HL-60 (cell line): Measurements from ENCODE around the gene LMNTD1.
"Not testable (repeated sequence)": the region's sequence is repeated elsewhere in the genome, so short reads cannot be mapped to it uniquely, and the experiment has no call there.

Experiments used
- DNase-seq, 2 experiments: peaks; one replicate each; pipeline ENCODE4 v3.0.0-alpha.2; 2010 to 2020; ENCODE audit warnings: low read depth in 1 of 2, low spot score in 1 of 2
- H3K27ac ChIP-seq: fragments of 250-450 bp; sonication (Bioruptor Pico); replicated peaks from 2 replicates; pipeline ENCODE4 v1.5.1; 2020; ENCODE audit warnings: mild to moderate bottlenecking, moderate library complexity
- H3K27me3 ChIP-seq: fragments of 250-450 bp; sonication (Bioruptor Pico); 2 replicates; pipeline ENCODE4 v1.5.1; 2021; ENCODE audit warnings: mild to moderate bottlenecking, moderate library complexity; ENCODE audit not compliant: insufficient read depth, poor library complexity, severe bottlenecking
- H3K4me3 ChIP-seq: replicated peaks from 2 replicates; pipeline ENCODE4 v1.5.1; 2011; ENCODE audit warnings: mild to moderate bottlenecking, control low read depth, low read length; ENCODE audit not compliant: insufficient read depth
- GABPA ChIP-seq: IDR thresholded peaks from 2 replicates; pipeline ENCODE4 v1.6.1; 2012; ENCODE audit warnings: low read depth
- POLR2AphosphoS5 ChIP-seq: IDR thresholded peaks from 2 replicates; pipeline ENCODE4 v1.6.1; 2012; ENCODE audit warnings: low read depth
- SPI1 ChIP-seq: IDR thresholded peaks from 2 replicates; pipeline ENCODE4 v1.6.1; 2012; ENCODE audit warnings: low read depth, mild to moderate bottlenecking, borderline replicate concordance
- long read RNA-seq: library from polyadenylated mRNA; unstranded; transcript quantifications from one replicate; pipeline ENCODE4 v2.0.0, GENCODE V29; 2020
- TF ChIP-seq, protein P1 (sequence below): IDR thresholded peaks from 2 replicates; pipeline ENCODE4 v1.6.1; 2012; ENCODE audit warnings: low read depth; ENCODE audit not compliant: insufficient replicate concordance
- TF ChIP-seq, protein P2 (sequence below): IDR thresholded peaks from one replicate; pipeline ENCODE4 v1.5.1; 2011; ENCODE audit warnings: low read length, control low read depth, inconsistent platforms; ENCODE audit not compliant: insufficient read depth

LMNTD1 gene, protein sequence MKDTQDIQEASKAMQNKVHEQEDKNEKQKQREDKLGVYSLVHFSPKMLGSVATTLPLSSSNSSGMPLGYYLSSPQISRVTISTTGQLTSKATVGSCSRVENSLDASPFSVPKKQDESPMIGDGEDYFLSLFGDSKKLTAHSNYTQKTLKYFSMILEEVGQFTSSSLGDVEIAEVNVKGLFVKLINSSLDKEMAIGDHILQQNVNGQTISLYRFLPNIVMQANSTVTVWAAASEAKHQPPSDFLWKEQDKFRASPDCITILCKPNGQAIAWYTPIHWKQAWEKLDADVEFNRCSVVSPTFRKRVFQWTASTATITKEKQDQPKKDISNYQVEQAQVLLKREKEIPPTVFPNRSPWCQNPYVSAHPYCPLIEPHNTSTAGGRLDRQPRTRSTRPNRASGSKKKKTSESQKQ
- long read RNA-seq: 0 reads

DNA sequence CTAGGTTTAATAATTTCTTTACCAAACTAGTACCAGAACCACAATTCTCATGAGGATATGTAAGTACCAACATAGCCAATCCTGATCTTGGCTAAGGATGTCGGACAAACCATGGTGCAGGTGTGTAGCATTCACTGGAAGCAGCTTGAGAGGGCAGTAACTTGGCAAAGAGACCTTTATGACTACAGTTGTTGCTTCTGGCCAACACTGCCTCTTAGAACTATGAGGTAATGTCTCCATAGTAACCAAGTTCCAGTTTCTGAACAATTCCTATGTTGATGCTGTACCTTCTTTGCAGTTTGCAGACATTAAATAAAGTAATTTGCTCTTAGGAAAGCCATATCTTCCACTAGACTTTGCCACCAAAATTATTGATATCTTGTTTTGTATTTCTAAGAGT lies at the start of gene LMNTD1:
TSS of gene LMNTD1 (minus strand) at position 186 of the 400 bp plus-strand sequence. CDS start 324 bp downstream, outside the sequence.
- no peak within 1 kb of the TSS for H3K4me3 ChIP-seq
- no peak for TF ChIP-seq GABPA
- no peak for TF ChIP-seq POLR2AphosphoS5
- TF ChIP-seq, protein P1, sequence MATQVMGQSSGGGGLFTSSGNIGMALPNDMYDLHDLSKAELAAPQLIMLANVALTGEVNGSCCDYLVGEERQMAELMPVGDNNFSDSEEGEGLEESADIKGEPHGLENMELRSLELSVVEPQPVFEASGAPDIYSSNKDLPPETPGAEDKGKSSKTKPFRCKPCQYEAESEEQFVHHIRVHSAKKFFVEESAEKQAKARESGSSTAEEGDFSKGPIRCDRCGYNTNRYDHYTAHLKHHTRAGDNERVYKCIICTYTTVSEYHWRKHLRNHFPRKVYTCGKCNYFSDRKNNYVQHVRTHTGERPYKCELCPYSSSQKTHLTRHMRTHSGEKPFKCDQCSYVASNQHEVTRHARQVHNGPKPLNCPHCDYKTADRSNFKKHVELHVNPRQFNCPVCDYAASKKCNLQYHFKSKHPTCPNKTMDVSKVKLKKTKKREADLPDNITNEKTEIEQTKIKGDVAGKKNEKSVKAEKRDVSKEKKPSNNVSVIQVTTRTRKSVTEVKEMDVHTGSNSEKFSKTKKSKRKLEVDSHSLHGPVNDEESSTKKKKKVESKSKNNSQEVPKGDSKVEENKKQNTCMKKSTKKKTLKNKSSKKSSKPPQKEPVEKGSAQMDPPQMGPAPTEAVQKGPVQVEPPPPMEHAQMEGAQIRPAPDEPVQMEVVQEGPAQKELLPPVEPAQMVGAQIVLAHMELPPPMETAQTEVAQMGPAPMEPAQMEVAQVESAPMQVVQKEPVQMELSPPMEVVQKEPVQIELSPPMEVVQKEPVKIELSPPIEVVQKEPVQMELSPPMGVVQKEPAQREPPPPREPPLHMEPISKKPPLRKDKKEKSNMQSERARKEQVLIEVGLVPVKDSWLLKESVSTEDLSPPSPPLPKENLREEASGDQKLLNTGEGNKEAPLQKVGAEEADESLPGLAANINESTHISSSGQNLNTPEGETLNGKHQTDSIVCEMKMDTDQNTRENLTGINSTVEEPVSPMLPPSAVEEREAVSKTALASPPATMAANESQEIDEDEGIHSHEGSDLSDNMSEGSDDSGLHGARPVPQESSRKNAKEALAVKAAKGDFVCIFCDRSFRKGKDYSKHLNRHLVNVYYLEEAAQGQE: no peak
- TF ChIP-seq SPI1: no peak
- TF ChIP-seq, protein P2, sequence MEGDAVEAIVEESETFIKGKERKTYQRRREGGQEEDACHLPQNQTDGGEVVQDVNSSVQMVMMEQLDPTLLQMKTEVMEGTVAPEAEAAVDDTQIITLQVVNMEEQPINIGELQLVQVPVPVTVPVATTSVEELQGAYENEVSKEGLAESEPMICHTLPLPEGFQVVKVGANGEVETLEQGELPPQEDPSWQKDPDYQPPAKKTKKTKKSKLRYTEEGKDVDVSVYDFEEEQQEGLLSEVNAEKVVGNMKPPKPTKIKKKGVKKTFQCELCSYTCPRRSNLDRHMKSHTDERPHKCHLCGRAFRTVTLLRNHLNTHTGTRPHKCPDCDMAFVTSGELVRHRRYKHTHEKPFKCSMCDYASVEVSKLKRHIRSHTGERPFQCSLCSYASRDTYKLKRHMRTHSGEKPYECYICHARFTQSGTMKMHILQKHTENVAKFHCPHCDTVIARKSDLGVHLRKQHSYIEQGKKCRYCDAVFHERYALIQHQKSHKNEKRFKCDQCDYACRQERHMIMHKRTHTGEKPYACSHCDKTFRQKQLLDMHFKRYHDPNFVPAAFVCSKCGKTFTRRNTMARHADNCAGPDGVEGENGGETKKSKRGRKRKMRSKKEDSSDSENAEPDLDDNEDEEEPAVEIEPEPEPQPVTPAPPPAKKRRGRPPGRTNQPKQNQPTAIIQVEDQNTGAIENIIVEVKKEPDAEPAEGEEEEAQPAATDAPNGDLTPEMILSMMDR: no peak
- H3K27me3 ChIP-seq: no peaks in the 10 kb centered on the region
- no peak within 1 kb of the TSS for H3K27ac ChIP-seq
- DNase-seq: no peak

DNA sequence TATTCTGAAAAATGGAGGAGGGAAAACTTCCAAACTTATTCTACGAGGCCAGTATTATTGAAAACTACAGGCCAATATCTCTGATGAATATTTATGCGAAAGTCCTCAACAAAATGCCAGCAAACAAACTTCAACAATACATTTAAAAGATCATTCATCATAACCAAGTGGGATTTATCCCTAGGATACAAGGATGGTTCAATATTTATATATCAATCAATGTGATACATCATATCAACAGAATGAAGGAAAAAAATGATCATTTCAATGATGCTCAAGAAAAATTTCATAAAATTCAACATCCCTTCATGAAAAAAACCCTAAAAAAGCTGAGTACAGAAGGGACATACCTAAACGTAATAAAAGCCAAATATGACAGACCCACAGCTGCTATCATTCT lies 45.9 kb upstream of the LMNTD1 start:
- DNase-seq: no peak

DNA sequence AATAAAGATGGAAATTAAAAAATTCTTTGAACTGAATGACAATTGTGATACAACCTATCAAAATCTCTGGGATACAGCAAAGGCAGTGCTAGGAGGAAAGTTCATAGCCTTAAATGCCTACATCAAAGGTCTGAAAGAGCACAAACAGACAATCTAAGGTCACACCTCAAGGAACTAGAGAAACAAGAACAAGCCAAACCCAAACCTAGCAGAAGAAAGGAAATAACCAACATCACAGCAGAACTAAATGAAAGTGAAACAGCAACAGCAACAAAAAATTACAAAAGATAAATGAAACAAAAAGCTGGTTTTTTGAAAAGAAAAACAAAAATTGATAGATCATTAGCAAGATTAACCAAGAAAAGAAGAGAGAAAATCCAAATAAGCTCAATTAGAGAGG lies 42.4 kb upstream of the LMNTD1 start:
- H3K27ac ChIP-seq, H3K4me3 ChIP-seq, H3K27me3 ChIP-seq, DNase-seq: not testable (repeated sequence)

More for the DNA sequence above, 45.9 kb upstream of the LMNTD1 start:
- Histone ChIP-seq H3K27me3 (no peaks in the 10 kb centered on the region), H3K4me3 (no peak overlapping the region), H3K27ac (no peak overlapping the region)
- TF ChIP-seq GABPA (no peak), SPI1 (no peak), POLR2AphosphoS5 (no peak)
- TF ChIP-seq, protein P1: no peak
- TF ChIP-seq, protein P2: no peak

DNA sequence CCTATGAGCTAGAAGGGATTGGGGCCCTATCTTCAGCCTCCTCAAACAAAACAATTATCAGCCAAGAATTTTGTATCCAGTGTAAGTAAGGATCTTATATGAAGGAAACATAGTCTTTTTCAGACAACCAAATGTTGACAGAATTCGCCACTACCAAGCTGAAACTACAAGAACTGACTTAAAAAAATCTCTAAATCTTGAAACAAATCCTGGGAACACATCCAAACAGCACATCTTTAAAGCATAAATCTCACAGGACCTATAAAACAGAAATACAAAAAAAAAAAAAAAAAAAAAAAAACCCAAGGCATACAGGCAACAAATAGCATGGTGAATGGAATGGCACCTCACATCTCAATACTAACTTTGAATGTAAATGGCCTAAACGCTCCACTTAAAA lies 41.3 kb upstream of the LMNTD1 start:
- TF ChIP-seq GABPA (no peak), POLR2AphosphoS5 (no peak), SPI1 (no peak)
- TF ChIP-seq, protein P2: no peak
- TF ChIP-seq, protein P1: no peak
- H3K27ac ChIP-seq: no peak overlapping the region
- H3K4me3 ChIP-seq: no peak overlapping the region
- no peaks in the 10 kb centered on the region for H3K27me3 ChIP-seq
- no peak for DNase-seq
